ENCODE data around the gene LETMD1. TPM values are rescaled to one million over a fixed set of nuclear protein-coding genes. Genes with fewer than 3 reads are reported as not detected.
A peak's percentile ranks its signal among the peaks of the same experiment; 100 is the strongest.

LETMD1 gene
- total and polyA plus RNA-seq, 2 of the 13 experiments (the other 11 are each of a cell fraction or from before 2014, with no cell fraction given): 43.3 to 87.7 TPM

DNA sequence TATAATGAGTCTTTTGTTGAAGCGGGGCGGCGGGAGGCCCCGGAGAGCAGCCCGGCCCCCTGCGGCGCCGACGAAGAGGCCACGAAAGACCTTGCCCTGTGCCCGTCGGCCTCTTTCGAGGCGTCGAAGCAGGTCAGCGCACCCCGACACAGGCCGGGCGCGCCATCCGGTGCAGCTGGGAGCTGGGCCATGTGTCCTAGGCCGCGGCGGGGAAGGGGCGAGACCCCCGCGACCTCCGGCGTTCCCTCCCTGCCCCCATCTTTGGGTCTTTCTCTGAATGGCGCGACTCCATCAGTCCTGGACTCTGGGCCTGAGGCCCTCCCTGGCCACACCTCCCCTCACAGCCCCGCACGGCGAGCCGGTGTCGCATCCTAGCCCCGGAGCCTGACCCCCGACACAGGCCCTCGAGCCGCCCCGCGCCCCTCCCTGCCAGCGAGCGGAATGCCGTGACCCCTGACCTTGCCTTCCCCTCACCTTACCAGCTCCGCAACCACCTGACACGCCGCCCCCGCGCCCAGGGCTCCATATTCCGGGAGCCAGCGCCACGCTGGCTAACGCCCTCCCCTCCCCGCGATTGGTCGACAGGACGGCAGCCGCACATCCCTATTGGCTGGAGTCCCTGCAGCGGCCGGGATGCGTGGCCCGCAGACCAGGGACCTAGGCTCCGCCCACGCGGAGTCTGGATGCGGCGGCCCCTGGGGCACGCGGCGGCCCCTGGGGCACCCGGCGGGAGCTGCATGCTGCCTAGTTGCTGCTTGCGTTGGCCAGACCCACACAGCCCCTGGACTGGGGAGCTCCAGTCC lies 22.1 kb upstream of the LETMD1 start, which contains the start of gene SLC11A2 (continued):
- TF ChIP-seq BORCS8-MEF2B (CRISPR knock-in tag; IDR thresholded peaks at IDR 0.05): peak; percentile 80
- TF ChIP-seq ZNF331 (CRISPR knock-in tag; IDR thresholded peaks at IDR 0.05): peak; percentile 15; the same call in 1 of the 2 replicates
- TF ChIP-seq, protein P1, sequence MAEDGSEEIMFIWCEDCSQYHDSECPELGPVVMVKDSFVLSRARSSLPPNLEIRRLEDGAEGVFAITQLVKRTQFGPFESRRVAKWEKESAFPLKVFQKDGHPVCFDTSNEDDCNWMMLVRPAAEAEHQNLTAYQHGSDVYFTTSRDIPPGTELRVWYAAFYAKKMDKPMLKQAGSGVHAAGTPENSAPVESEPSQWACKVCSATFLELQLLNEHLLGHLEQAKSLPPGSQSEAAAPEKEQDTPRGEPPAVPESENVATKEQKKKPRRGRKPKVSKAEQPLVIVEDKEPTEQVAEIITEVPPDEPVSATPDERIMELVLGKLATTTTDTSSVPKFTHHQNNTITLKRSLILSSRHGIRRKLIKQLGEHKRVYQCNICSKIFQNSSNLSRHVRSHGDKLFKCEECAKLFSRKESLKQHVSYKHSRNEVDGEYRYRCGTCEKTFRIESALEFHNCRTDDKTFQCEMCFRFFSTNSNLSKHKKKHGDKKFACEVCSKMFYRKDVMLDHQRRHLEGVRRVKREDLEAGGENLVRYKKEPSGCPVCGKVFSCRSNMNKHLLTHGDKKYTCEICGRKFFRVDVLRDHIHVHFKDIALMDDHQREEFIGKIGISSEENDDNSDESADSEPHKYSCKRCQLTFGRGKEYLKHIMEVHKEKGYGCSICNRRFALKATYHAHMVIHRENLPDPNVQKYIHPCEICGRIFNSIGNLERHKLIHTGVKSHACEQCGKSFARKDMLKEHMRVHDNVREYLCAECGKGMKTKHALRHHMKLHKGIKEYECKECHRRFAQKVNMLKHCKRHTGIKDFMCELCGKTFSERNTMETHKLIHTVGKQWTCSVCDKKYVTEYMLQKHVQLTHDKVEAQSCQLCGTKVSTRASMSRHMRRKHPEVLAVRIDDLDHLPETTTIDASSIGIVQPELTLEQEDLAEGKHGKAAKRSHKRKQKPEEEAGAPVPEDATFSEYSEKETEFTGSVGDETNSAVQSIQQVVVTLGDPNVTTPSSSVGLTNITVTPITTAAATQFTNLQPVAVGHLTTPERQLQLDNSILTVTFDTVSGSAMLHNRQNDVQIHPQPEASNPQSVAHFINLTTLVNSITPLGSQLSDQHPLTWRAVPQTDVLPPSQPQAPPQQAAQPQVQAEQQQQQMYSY (CRISPR knock-in tag; IDR thresholded peaks at IDR 0.05): 0 out of 2 replicates have a peak, but pooled peaks have one; percentile 17
- peak; percentile 18 for TF ChIP-seq GATAD1 (CRISPR knock-in tag; IDR thresholded peaks at IDR 0.05)
- TF ChIP-seq, protein P2, sequence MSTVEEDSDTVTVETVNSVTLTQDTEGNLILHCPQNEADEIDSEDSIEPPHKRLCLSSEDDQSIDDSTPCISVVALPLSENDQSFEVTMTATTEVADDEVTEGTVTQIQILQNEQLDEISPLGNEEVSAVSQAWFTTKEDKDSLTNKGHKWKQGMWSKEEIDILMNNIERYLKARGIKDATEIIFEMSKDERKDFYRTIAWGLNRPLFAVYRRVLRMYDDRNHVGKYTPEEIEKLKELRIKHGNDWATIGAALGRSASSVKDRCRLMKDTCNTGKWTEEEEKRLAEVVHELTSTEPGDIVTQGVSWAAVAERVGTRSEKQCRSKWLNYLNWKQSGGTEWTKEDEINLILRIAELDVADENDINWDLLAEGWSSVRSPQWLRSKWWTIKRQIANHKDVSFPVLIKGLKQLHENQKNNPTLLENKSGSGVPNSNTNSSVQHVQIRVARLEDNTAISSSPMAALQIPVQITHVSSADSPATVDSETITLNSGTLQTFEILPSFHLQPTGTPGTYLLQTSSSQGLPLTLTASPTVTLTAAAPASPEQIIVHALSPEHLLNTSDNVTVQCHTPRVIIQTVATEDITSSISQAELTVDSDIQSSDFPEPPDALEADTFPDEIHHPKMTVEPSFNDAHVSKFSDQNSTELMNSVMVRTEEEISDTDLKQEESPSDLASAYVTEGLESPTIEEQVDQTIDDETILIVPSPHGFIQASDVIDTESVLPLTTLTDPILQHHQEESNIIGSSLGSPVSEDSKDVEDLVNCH (CRISPR knock-in tag; IDR thresholded peaks at IDR 0.05): no peak
- TF ChIP-seq HMG20A (CRISPR knock-in tag; IDR thresholded peaks at IDR 0.05; ENCODE audit: borderline replicate concordance): no peak; the same call in 1 of the 2 replicates
- TF ChIP-seq MEF2D (CRISPR knock-in tag; IDR thresholded peaks at IDR 0.05): peak; percentile 49
- TF ChIP-seq ZBTB38 (CRISPR knock-in tag; IDR thresholded peaks at IDR 0.05): peak; percentile 82; the same call in 1 of the 2 replicates
- TF ChIP-seq, protein P3, sequence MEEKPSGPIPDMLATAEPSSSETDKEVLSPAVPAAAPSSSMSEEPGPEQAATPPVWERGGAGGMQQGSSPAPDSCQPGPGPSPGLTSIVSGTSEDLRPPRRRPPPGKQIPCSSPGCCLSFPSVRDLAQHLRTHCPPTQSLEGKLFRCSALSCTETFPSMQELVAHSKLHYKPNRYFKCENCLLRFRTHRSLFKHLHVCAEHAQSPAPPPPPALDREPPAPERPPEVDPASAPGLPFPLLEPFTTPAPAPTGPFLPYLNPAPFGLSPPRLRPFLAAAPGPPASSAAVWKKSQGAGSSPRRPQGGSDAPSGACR (CRISPR knock-in tag; IDR thresholded peaks at IDR 0.05): peak; percentile 72
- TF ChIP-seq KDM6A (CRISPR knock-in tag; IDR thresholded peaks at IDR 0.05; ENCODE audit: low read depth): peak; percentile 10; the same call in 1 of the 2 replicates
- TF ChIP-seq MBD4 (IDR thresholded peaks at IDR 0.05; ENCODE audit: borderline replicate concordance, low read length): no peak
- 0 out of 2 replicates have a peak, but pooled peaks have one; percentile 22 for TF ChIP-seq ETV6 (CRISPR knock-in tag; conservative IDR thresholded peaks at IDR 0.05)
- TF ChIP-seq HNF4A (CRISPR knock-in tag; IDR thresholded peaks at IDR 0.05): peak; percentile 61
- no peak for TF ChIP-seq ONECUT2 (CRISPR knock-in tag; IDR thresholded peaks at IDR 0.05)
- no peak for TF ChIP-seq FOXK2 (IDR thresholded peaks at IDR 0.05)
- TF ChIP-seq, protein P4, sequence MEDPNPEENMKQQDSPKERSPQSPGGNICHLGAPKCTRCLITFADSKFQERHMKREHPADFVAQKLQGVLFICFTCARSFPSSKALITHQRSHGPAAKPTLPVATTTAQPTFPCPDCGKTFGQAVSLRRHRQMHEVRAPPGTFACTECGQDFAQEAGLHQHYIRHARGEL (CRISPR knock-in tag; IDR thresholded peaks at IDR 0.05): peak; percentile 75; the same call in 1 of the 2 replicates
- no peak for TF ChIP-seq SMC3 (IDR thresholded peaks at IDR 0.05; ENCODE audit: low read length)
- TF ChIP-seq, protein P5, sequence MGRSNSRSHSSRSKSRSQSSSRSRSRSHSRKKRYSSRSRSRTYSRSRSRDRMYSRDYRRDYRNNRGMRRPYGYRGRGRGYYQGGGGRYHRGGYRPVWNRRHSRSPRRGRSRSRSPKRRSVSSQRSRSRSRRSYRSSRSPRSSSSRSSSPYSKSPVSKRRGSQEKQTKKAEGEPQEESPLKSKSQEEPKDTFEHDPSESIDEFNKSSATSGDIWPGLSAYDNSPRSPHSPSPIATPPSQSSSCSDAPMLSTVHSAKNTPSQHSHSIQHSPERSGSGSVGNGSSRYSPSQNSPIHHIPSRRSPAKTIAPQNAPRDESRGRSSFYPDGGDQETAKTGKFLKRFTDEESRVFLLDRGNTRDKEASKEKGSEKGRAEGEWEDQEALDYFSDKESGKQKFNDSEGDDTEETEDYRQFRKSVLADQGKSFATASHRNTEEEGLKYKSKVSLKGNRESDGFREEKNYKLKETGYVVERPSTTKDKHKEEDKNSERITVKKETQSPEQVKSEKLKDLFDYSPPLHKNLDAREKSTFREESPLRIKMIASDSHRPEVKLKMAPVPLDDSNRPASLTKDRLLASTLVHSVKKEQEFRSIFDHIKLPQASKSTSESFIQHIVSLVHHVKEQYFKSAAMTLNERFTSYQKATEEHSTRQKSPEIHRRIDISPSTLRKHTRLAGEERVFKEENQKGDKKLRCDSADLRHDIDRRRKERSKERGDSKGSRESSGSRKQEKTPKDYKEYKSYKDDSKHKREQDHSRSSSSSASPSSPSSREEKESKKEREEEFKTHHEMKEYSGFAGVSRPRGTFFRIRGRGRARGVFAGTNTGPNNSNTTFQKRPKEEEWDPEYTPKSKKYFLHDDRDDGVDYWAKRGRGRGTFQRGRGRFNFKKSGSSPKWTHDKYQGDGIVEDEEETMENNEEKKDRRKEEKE (IDR thresholded peaks at IDR 0.05): no peak
- TF ChIP-seq SOX13 (IDR thresholded peaks at IDR 0.05): no peak
- peak in 1 of 2 experiments; percentile 73; a peak in 1 of 4 replicates for TF ChIP-seq SOX13 (CRISPR knock-in tag; conservative IDR thresholded peaks at IDR 0.05 in 1 of 2, IDR thresholded peaks at IDR 0.05 in 1 of 2)
- peak; percentile 75 for TF ChIP-seq CBX5 (CRISPR knock-in tag; IDR thresholded peaks at IDR 0.05; ENCODE audit: borderline replicate concordance)
